C4-2B (cell line): ENCODE results near the gene ZNF644.
"Not testable (repeated sequence)": the region's sequence is repeated elsewhere in the genome, so short reads cannot be mapped to it uniquely, and the experiment has no call there.

Experiments
- H3K27ac ChIP-seq: fragments of 450-650 bp; 2 replicates; pipeline ENCODE4 v1.5.1; 2017
- ZFX ChIP-seq: fragments of 450-650 bp; IDR thresholded peaks from 2 replicates; pipeline ENCODE4 v1.6.1; 2017
- TF ChIP-seq, protein P1 (sequence below): fragments of 450-650 bp; conservative IDR thresholded peaks from 2 replicates; pipeline ENCODE4 v1.5.1; 2017; ENCODE audit warnings: mild to moderate bottlenecking

ZNF644 gene

DNA sequence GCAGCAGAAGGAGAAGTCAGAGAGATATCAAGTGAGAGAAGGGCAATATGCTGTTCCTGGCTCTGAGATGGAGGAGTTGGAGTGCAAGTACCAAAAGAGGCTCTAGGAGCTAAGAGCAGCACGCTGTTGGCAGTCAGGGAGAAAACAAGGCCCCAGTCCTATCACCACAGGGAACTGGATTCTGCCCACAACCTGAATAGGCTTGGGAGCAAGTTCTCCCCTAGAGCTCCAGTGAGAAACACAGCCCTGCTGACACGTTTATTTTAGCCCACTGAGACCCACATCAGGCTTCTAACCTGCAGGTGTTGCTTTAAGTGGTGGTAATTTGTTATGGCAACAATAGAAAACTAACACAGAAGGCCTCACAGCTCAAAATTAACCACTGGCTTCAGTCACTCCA lies 31.8 kb upstream of the ZNF644 start:
- H3K27ac ChIP-seq = no peak overlapping the region
- TF ChIP-seq, protein P1, sequence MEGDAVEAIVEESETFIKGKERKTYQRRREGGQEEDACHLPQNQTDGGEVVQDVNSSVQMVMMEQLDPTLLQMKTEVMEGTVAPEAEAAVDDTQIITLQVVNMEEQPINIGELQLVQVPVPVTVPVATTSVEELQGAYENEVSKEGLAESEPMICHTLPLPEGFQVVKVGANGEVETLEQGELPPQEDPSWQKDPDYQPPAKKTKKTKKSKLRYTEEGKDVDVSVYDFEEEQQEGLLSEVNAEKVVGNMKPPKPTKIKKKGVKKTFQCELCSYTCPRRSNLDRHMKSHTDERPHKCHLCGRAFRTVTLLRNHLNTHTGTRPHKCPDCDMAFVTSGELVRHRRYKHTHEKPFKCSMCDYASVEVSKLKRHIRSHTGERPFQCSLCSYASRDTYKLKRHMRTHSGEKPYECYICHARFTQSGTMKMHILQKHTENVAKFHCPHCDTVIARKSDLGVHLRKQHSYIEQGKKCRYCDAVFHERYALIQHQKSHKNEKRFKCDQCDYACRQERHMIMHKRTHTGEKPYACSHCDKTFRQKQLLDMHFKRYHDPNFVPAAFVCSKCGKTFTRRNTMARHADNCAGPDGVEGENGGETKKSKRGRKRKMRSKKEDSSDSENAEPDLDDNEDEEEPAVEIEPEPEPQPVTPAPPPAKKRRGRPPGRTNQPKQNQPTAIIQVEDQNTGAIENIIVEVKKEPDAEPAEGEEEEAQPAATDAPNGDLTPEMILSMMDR = no peak
- no peak for TF ChIP-seq ZFX

DNA sequence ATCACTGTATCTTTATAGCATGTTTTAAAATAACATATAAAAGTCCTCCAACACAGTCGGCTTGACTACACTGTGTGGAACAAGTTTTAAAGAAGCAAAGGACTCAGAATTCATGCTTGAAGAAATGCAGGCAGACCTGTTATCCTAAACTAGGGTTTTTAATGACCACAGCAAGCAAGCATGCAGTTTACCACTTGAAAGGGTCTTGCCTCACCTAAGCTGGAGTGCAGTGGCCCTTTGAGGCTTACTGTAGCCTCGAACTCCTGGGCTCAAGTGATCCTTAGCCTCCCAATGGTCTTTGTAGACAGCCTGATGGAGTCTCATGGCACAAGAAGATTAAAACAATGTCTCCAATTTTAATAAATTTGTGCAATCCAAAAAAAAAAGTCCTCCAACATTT lies 27.7 kb upstream of the ZNF644 start:
- H3K27ac ChIP-seq = not testable (repeated sequence)

DNA sequence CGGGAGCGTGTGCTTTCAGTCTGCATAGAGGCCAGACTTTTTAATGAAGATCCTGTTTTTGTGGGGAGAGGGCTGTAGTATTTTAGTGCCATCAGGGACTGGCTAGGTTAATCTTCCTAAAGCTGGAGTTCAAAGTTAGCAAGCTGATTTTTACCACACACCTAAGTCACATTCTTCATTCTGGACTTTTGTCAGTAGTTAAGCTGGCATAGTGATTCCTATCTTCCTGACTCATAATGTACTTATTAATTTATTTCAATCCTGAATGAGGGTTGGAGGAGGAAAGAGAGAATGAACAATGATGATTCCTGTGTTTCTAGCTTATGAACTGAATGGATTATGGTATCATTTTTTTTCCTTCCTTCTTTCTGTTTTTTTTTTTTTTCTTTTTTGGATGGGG lies 24.9 kb upstream of the ZNF644 start:
- H3K27ac ChIP-seq = no peak overlapping the region
- no peak for TF ChIP-seq ZFX
- TF ChIP-seq, protein P1 = no peak

DNA sequence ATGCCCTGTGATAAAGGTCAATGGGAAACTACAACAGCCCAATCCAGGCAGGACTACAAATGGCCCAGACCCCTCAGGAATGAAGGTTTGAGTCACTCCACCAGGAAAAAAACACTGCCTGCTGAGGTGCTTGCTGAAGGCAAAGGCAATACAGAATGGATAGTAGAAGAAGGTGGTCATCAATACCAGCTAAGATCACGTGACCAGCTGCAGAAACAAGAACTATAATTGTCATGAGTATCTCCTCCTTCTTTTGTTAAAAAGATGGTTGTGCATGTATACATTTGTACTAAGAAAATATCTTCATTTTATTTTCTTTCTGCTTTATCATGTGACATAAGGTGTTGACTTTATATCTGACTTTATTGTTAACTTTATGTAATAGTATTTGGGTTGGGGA lies 23.4 kb upstream of the ZNF644 start:
- no peak for TF ChIP-seq ZFX
- TF ChIP-seq, protein P1 = no peak
- no peak overlapping the region for H3K27ac ChIP-seq

DNA sequence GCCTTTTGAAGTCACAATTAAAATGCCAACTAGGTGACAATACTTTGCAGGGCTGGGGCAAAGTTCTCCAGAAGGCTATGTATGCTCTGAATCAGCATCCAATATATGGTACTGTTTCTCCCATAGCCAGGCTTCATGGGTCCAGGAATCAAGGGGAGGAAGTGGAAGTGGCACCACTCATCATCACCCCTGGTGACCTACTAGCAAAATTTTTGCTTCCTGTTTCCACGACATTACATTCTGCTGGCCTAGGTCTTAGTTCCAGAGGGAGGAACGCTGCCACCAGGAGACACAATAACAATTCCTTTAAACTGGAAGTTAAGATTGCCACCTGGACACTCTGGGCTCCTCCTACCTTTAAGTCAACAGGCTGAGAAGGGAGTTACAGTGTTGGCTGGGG lies 22.9 kb upstream of the ZNF644 start:
- H3K27ac ChIP-seq = not testable (repeated sequence)

DNA sequence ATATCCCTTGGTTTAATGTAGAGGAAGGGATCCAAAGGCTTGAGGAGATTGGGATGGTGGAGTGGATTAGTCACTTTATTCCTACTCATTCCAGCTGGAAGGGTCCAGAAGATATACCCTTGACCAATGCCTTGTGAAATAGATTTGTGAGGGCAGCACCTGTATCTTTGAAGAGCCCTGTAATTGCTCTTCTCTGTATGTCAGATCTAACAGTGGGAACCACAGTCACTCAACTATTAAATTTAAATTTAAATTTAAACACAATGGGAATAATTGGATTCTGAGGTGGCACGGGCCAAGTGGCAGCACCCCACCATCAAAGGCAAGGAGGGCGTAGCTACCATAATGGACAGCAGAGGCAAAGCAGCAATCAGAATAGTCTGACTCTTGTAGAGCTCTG lies 20.5 kb upstream of the ZNF644 start:
- H3K27ac ChIP-seq = not testable (repeated sequence)

DNA sequence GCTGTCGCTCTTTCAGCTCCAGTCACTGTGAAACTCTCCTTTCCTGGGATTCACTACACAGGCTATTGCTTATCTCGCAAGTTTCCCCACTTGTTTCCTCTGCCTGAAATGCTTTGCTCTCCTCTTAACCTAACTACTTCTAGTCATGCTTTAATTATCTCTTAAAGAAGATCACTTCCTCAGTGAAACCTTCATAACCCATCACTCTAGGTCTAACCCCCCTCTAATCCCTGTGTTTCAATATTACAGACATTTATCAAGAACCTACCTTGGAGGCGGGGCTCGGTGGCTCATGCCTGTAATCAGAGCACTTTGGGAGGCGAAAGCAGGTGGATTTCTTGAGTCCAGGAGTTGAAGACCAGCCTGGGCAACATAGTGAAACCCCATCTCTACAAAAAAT lies 16.7 kb upstream of the ZNF644 start:
- TF ChIP-seq, protein P1 = no peak
- no peak for TF ChIP-seq ZFX
- H3K27ac ChIP-seq = no peak overlapping the region

DNA sequence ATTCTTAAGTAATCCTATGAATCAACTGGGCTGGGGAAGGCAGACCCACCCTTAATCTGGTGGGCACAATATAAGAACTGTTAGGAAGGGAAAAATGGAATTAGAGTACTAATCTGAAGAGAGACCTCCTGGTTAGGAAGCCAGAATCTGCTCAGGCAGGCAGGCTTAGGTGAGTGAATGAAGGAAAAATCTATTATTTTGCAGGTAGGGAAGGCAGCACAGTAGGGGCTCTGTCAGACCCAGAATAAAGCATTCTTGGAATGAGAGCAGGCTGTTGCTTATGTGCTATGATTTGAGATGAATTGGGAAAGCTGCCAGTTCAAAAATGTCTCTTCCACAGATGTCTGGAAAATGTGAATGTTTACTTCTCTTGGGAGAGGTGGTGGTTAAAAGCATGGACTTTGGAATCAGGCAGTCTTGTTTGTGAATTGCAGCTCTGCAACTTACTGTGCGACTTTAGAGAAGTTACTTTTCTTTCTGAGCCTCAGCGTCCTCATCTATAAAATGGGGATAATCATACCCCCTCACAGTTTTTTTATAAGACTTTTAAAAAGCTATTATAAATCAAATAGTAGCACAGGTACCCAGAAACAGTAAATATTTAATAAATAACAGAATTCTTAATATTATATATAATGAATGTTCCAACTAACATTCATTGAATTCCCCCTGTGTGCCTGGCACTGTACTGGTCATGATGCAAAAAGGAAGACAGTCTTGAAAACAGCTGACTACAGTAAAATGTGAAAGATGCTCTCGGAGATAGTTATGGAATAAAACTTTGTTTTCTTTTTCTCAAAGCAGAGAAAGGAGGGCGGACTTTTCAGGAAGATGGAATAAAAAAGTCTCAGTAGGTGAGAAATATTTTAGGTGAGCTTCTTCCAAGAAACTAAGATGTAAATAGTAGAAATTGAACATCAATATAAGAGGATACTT lies 15.3 kb upstream of the ZNF644 start:
- no peak overlapping the region for H3K27ac ChIP-seq
- no peak for TF ChIP-seq ZFX
- TF ChIP-seq, protein P1 = no peak

DNA sequence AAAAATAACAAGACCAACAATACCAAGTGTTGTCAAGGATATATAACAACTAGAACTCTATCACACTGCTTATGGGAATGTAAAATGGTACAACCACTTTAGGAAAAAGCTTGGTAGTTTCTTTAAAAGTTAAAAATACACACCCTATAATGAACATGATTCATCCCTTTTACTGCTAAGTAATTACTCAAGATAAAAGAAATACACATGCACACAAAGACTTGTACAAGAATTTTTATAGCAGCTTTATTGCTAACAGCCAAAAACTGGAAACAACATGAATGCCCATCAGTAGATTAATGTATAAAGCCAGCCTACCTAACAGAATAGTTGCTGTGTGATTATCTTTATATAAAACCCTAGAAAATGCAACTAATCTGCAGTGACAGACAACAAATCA lies 10.5 kb upstream of the ZNF644 start:
- H3K27ac ChIP-seq = no peak overlapping the region
- TF ChIP-seq, protein P1 = no peak
- TF ChIP-seq ZFX = no peak
